Activated CD8-positive, alpha-beta memory T cell treated with anti-CD3 and anti-CD28 coated beads for 4 hours (primary cell): Measurements from ENCODE around the gene S100A7.

Experiments used
- DNase-seq, 2 donors: peaks; one replicate each; pipeline ENCODE4 v3.0.0-alpha.2; 2020; ENCODE audit warnings: low read depth in 2 of 2

S100A7 gene

DNA sequence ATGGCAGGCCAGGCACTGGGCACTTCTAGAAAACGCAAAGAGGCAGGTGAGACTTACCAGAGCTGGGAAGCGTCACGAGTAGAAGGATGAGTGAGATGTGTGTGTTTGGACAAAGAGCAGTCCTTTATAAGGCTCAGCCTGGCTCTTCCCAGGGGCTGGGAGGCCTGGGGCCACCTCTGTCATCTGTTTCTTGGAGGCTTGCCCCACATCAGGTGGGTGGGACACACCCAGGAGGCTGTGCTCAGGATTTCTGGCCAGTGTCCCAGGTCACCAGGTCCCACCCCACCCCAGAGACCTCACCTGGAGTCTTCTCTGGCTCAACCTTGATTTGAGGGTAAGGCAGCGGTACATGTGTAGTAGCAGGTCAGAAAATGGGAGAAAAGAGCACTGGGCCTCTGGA, at the start of gene S100A7:
S100A7 (minus strand) TSS at position 101 of the 400 bp plus-strand sequence. CDS start 1,638 bp downstream, outside the sequence.
- no peak for DNase-seq

DNA sequence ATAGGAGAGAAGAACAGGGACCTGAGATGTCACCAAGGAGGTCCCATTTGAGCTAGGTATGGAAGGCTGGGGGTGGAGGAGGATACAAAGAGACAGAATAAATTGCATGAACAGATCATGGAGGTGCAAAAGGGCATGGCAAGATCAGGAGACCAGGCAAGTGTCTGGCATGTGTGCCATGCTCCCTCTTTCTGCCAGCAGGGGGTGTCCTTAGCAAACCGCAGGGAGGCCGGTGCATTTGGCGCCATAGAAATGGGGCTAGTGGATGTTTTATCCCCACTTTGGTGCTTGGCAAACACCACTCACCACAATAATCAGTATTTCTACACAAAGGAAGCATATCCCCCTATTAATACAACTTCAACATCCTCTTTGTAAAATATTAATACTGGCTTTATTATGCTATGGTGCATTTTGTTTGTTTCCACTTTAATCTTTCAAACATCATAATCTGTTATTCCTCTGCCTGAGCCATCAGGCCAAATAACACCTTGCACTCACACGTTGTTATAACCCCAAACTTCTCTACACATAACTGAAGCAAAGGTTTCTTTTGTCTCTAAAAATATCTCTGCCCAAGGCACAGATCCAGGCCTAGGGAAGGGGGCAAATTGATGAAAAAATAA, 49.4 kb upstream of the S100A7 start:
- peak; percentile 25 to 35 for DNase-seq

DNA sequence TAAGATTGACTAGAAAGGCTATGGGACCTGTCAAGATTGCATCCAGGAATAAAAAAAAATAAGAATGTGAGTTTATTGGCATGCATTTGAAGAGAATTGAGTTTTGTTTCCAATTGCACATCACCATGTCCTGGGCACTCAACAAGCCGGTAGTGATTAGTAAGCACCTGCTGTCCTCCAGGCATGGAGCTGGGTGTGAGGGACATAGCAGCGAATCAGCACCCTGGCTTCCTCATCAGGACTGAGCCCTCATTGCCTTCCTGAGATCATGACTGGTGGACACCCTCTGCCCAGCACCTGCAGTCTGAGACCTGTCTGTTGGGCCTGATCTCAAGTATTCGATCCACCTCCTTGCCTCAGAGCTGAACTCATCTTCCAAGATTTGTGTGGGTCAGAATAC, 48.6 kb upstream of the S100A7 start:
- no peak for DNase-seq

DNA sequence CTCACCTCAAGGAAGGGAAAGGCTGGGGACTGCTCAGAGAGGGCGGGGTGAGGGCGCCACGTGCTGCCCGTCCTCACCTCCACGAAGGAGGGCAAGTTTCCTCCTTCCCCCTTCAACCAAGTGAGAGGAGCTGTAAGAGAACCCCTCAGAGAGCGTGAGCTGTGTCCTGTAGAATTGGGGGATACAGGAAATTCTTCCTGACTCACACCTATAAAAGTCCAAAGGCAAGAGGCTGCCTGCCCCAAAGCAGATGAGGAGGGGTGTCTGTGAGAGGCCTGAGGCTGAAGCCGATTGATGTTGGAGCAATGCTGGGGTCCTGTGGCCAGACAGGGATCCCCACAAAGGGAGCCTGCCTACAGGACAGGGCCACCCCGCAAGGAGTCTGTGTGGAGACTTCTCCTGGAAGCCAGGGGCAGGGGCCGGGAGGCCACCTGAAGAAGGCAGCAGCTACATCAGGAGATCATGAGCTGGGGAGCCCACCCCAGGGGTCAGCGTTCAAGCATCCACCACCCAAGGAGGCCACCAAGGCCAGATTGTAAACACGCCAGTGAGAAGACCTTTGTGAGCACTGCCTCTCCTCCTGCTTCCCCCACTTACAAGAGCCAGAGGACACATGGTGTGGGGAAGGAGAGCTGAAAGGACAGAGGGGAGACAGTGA, 47.6 kb upstream of the S100A7 start:
- DNase-seq: no peak

DNA sequence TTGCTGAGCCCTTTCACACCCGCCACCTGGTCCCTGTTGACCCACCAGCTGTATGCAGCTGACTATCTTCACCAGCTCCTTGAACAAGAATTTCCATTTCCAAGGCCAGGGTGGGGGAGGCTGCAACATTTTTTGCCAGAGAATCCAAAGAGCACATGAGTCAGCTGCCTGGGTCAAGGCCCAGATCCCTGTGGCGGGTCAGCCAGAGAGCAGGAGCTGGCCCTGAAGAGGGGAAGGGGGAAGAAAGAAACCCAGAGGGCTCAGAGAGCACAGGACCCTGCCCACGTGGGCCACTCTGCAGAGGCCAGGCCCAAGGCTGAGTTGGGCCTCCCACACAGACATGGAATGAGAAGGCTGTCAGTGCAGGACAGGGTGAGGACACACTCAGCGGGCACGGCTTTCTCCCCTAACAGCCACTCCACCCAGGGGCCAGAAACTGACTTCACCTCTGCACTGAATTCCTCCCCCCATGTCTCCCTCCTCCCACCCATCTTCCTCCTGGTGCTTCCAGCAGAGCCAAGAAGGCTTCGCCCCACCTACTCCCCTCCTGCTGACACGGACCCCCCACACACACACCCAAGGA, 46.5 kb upstream of the S100A7 start:
- DNase-seq: no peak

DNA sequence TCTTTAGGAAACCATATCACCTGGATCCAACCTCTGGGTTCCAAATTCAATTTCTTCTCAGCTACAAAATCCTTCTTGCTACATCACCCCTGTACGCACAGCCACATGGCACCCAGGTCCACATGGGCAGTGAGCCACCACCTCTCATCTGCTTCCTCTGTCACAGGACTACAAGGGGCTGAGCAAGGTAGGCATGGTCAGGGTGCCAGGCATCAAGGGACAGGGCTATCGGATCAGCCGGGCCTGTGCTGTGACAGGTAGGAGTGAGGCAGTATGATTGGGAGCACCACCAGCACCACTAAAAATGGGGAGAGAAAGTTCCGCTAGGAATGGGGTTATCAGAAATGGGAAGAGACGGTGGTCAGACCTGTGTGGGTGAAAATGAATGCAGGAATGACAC, 45.9 kb upstream of the S100A7 start:
- no peak for DNase-seq

DNA sequence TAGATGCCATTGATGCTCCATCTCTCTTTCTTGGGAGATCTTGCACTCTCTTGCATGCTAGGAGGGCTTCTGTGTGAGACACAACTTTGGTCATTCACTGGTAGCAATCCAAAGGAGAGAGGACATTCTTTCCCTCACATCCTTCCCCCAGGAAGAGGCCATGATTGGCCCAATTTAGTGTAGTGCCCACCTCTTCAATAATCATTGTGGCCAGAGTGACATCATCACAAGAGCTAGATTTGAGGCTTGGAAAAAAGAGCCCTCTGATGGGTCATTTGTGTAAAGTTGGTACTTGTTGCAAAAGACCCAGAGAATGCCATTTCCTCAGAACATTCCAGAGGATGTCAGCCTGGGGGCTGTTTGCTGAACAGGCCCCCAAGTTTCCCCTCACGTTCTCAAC, 45.1 kb upstream of the S100A7 start:
- no peak for DNase-seq

DNA sequence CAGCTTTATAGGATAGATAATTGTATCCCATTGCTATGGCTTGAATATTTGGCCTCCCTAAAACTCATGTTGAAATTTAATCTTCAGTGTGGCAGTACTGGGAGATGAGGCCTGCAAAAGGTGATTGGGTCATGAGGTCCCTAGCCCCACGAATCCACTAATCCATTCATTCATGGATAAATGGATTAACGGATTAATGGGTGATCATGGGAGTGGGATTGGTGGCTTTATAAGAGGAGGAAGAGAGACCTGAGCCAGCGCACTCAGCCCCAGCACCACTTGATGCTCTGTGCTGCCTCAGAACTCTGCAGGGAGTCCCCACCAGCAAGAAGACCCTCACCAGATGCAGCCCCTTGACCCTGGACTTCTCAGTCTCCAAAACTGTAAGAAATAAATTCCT, 43.3 kb upstream of the S100A7 start:
- no peak for DNase-seq

DNA sequence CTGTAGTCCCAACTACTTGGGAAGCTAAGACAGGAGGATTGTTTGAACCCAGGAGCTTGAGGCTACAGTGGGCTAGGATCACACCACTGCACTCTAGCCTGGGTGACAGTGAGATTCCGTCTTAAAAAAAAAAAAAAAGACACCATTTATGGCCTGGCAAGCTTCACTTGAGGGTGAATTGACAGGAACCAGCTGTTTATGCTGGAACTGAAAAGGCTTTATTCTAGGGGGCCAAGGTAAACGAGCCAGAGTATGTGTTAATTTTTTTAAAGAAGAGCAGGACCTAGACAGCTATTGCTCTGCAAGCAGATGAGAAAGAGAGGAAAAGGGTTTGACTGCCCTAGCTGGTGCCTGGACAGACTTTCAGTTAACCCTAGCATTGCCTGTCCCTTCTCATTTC, 38.3 kb upstream of the S100A7 start:
- no peak for DNase-seq

DNA sequence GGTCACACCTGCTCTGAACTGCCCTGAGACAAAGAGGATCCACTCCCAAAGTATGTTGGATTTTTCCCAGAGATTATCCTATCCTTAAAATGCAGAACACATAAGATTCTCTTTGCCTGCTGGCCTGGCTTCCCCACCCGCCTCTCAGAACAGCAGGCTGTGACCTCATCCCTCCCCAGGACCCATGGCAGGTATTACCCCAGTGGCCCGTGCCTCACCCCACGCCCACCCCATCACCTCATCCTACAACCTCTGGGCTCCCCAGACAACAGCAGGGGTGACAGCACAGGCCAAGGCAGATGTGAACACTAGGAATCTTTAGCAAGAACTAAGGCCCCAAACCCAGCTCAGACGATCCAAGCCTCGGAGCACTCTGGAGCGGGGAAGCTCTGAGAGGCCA, 35.1 kb upstream of the S100A7 start:
- DNase-seq: no peak

DNA sequence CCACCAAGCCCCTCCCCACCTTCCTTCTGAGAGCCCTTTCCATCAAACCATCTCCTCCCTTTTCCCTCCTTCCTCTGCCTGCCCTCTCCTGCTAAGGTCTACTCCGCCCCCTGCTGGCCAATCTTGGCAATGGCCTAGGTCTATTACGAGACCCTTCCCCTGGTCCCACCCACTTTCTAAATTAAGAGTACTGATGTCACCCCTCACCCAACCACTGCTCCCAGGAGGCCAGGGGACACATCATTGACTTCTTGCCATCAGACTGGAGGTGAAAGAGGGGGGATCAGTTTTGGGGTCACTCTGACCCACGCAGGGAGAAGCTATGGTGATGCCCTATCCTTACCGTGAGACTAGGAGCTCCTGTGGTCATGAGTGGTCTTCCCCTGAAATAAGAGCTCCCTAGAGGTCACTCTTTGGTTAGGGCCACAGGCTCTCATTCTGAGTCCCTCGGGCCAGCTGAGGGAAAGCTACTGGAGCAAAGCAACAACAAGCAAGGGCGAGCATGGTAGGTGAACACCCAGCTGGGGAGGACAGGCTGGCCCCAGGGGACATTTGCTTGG, 34.6 kb upstream of the S100A7 start:
- DNase-seq: peak; percentile 25 to 41

DNA sequence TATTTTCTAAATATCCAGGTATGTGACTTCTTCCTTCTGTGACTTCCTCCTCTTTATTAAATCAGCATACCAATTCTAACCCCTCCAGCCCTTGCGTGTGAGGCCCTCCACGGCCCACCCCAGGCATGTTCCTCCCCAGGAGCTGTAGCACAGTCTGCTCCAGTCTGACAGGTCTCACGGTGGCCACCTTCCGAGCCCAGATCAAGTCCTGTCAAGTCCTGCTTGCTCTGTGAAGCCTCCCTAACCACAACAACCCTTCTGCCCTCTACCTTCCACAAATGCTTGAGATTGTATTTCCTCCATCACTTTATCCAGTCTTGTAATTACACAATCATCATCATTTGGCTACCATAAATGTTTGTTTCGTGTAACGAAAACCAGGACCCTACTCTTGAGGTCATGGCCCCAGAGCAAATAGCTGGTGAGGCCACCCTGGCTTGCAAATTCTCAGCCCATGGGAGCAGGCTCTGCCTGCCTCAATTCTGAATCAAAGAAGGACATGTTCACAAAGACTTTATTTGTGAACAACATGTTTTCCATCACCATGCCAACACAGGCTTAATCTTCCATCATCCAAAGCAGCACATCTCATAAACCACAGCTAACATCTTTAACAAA, 33.0 kb upstream of the S100A7 start:
- DNase-seq: no peak

DNA sequence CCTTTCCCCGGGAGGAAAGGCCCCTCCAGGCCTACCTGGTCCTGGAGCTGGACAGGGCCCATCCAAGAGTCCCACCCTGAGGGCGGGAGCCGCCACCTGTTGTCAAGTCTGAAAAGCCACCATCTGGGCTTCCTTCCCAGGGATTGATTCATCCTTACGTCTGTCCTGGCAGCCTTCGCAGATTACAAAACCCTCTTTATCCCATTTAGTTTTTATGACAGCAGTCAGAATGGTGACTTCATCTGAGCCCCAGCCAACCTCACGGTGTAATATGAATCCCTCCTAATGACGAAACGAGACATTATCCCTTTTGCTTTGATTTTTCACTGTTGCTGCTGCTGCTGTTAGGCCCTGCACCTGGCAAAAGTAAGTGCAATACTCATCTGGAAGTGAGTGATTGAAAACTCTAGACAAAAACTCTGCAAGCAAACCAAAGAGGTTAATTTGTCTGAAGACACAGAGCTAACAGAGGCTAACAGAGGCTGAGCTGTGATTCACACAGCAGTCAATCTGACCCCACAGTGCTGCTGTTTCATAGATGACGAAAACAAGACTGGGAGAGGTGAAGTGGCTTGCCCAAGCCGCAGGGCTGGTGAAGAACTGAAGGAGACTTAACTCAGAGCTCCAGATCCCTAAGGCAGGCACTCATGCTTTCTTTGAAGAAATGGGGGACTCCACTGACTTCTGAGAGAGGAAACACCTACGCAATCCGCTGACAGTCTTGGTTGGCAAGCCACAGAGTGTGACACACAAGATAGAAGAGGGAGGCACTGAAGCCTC, 30.0 kb upstream of the S100A7 start:
- DNase-seq: no peak

DNA sequence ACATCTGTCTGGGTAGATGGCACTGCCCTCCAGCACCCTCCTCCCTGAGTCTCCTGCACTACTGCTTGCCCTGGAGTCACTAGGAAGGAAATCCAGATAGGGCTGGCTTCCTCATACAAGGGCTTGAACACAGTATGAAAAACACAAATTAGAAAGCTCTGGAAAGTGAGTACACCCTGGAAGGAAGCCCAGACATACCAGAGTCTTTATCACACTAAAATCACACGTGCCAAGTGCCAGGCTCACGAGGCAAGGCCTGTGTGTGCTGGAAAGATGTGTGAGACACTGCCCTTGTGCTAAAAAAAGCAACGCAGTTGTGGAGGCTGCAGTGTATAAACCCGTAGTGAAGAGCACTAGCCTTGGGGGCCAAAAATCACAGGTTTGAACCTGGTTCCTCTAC, 28.3 kb upstream of the S100A7 start:
- DNase-seq: no peak

DNA sequence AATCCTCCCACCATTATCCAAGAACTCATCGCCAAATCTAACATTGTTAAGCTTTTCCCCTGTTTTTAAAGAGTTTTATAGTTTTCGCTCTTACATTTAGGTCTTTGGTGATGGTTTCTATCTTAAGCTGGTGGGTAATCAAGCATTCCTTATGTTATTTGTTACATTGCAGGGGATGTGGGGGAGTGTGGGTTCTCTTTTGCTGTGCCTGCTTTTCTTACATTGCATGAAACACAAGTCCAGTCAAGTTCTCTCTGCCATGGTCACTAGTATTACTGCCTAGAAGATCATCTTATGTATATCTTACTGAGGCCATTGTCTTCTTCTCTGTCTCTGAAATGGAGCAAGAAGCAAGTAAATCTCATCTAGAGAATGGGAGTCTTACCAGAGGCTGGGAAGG, 27.3 kb upstream of the S100A7 start:
- DNase-seq: no peak

DNA sequence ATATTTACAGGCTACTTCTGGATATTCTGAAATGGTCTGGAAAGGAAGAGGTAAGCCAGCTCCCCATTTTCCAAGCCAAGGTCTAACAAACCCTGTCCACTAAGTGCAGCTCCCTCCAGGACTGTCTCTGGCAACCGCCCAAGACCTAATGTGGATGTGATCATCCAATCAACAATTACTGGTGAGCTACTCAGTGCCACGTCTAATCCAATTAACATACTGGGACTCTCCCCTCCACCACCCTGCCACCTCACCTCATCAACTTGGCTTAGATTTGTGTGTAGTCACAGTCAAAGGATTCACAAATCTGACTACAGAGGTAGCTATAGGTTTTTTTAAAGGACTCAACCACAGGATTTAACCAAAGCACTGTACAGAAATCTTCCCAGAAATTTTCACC, 25.4 kb upstream of the S100A7 start:
- no peak for DNase-seq

DNA sequence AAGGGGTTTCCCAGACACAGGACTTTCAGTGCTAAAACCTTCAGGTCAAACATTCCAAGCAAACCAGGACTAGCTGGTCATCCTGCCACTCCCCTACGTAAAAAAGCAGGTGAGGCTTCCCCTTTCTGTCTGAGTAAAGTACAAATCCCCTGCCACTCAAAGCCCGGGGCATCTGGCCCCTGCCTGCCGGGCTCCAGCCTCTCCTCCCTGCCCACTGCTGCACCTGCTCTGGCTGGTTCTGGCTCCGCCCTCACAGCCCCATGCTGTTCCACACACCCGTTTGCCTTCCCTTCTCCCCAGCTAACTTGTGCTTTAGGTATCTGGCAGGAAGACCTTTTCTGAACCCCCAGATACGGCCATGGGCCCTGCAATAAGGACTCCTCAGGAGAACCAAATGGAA, 23.3 kb upstream of the S100A7 start:
- DNase-seq: no peak

DNA sequence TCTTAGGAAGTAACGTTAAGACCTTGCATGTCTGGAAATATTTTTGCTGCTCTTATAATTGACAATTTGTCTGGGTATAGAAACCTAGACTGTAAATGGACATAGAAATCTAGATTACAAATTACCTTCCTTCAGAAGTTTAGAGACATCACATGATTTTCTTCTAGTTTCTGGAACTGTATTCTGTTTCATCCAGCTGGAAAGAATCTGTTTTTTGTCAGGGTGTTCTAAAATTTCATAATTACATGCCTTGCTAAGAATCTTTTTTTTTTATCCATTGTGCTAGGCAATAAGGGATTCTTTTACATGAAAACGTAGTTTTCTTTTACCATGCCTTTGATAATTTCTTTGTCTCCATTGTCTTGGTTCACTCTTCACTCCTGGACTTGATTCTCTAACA, 20.7 kb upstream of the S100A7 start:
- DNase-seq: no peak

DNA sequence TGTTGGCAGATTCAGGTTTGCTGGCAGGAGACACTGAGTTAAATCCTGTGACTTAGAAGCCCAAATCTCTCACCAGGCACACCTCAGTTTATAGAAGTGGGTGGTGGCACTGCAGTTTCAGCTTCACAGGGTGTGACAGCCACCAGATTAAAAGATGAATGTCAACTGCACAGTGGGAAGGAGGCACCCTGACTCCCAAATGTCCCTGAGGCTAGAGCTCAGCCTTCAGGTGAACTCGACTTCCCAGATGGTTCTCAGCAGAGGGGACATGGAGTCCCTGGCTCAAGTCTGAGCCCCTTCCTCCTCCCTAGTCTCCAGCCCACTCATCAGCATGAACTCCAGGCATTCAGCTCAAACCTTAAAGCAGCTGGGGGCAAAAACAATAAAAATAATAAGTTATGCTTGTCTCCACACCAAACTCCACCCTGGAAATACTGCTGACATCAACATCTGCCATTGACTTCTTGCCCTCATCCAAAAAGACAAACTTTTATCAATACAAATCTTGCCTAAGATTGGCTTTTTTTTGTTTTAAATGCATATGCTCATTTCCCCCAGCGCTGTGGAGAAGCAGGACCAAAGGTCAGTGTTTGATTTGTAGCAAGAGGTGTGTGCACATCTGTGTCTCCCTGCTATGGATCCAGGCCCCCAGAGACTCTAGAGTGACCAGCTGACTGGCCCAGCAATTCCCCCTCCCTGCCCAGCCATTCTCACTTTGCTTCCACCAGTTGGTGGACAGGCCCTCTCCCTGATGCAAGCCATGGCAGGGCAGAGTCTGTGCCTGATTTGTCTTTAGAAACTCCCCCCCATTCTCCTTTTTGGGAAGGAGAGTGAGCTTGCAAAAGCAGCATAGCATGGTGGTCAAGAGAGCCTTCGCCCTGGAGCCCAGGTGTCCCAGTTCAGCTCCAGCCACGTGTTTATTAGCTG, 18.5 kb upstream of the S100A7 start:
- no peak for DNase-seq

DNA sequence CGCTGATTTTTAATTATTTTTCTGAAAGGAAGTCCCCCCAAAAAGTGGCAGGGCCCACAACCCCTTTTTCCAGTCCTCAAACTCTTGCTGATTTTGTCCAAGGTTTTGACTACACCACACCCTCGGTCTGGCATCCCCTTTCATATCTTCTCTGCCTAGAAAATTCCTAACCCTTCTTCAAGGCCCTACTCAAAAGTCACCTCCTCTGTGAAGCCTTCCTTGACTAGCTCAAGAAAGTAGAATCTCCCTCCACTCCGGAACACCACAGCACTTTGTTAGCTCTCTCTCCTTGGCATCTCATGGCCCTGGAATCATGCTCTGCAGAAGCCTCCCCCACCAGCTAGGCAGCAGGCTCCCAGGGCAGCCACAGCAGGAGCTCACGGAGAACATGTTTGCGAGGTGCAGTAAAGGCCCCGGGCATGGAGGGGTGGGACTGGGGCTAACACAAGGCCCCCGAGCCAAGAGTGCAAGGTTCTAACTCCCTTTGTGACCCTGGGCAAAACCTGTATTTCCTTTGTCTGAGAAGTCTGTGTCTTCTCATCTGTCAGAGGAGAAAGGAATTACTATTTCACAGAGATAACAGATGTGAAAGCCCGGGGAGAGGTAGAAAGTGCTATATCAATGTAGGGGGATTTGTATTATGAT, 17.7 kb upstream of the S100A7 start:
- no peak for DNase-seq
